ENCODE data around the gene CARS1.

The CARS1 gene

GRCh38 chr11:3092603-3093141, 35.4 kb upstream of the CARS1 start:
- no peak overlapping the region for H3K4me3 ChIP-seq (ENCODE audit: low read depth, low read length)
- no peak for TF ChIP-seq CTCF (IDR thresholded peaks at IDR 0.05; ENCODE audit: low read depth, low read length, missing control alignments)
- DNase-seq (ENCODE audit: low read depth), result no peak

GRCh38 chr11:3091846-3092602, 34.8 kb upstream of the CARS1 start:
- peak; percentile 24 for DNase-seq (ENCODE audit: low read depth)
- H3K4me3 ChIP-seq (ENCODE audit: low read depth, low read length), result no peak overlapping the region
- peak; percentile 100 for TF ChIP-seq CTCF (IDR thresholded peaks at IDR 0.05; ENCODE audit: low read depth, low read length, missing control alignments)

- no peak for DNase-seq (ENCODE audit: low read depth)
- TF ChIP-seq CTCF (IDR thresholded peaks at IDR 0.05; ENCODE audit: low read depth, low read length, missing control alignments), result no peak
- H3K4me3 ChIP-seq (ENCODE audit: low read depth, low read length), result no peak overlapping the region
These were observed 34.0 kb upstream of the CARS1 start for GRCh38 chr11:3091081-3091845.

GRCh38 chr11:3090096-3090901, 33.1 kb upstream of the CARS1 start:
- no peak overlapping the region for H3K4me3 ChIP-seq (ENCODE audit: low read depth, low read length)
- DNase-seq (ENCODE audit: low read depth), result no peak
- no peak for TF ChIP-seq CTCF (IDR thresholded peaks at IDR 0.05; ENCODE audit: low read depth, low read length, missing control alignments)

- no peak for DNase-seq (ENCODE audit: low read depth)
- TF ChIP-seq CTCF (IDR thresholded peaks at IDR 0.05; ENCODE audit: low read depth, low read length, missing control alignments), result no peak
- H3K4me3 ChIP-seq (ENCODE audit: low read depth, low read length), result no peak overlapping the region
These were observed 32.2 kb upstream of the CARS1 start for GRCh38 chr11:3089236-3090061.

- H3K4me3 ChIP-seq (ENCODE audit: low read depth, low read length), result no peak overlapping the region
- DNase-seq (ENCODE audit: low read depth), result no peak
- TF ChIP-seq CTCF (IDR thresholded peaks at IDR 0.05; ENCODE audit: low read depth, low read length, missing control alignments), result no peak
These were observed 31.6 kb upstream of the CARS1 start for GRCh38 chr11:3088806-3089205.

All from GM12864 (cell line).